Colonic mucosa (tissue), 4 donors: ENCODE data around the gene DOK3. TPM values are rescaled to one million over a fixed set of nuclear protein-coding genes. Genes with fewer than 3 reads are reported as not detected.

ENCODE experiments used
- DNase-seq: peaks from one replicate; pipeline ENCODE4 v3.0.0-alpha.2; 2020
- H3K27ac ChIP-seq: fragments of 200-600 bp; one replicate; pipeline ENCODE4 v1.8.0; 2021
- H3K27me3 ChIP-seq: fragments of 200-600 bp; one replicate; pipeline ENCODE4 v1.8.0; 2021
- H3K36me3 ChIP-seq: fragments of 200-600 bp; one replicate; pipeline ENCODE4 v1.8.0; 2021
- H3K4me1 ChIP-seq: fragments of 200-600 bp; one replicate; pipeline ENCODE4 v1.8.0; 2021; ENCODE audit warnings: mild to moderate bottlenecking
- H3K4me3 ChIP-seq: fragments of 200-600 bp; one replicate; pipeline ENCODE4 v1.8.0; 2021
- H3K9ac ChIP-seq, 2 donors: one replicate each; pipeline ENCODE4 v1.7.0; 2013; ENCODE audit warnings: control low read depth in 2 of 2, low read depth in 2 of 2, low read length in 2 of 2
- H3K9me3 ChIP-seq: fragments of 200-600 bp; one replicate; pipeline ENCODE4 v1.8.0; 2021
- intact Hi-C: fragments of 100-400 bp; cut with DNase I; formaldehyde crosslinking; loops from one replicate; pipeline ENCODE4 v1.14.1; 2022
- total RNA-seq, 2 donors: library from RNA; stranded (reverse); fragmentation: NEBNext Ultra II Directional in 1 of 2; extraction: Animal tissue kit (Norgen Biotek cat#: 25700) in 1 of 2; gene quantifications; one replicate each; pipeline ENCODE4 v1.2.1, GENCODE V29; 2021
- TF ChIP-seq, protein P1 (sequence below): fragments of 200-600 bp; IDR thresholded peaks from one replicate; pipeline ENCODE4 v1.8.0; 2022; ENCODE audit warnings: antibody characterized with exemption, mild to moderate bottlenecking
- donor health status: healthy.
- donor health status: DM: no; HTN: no; CAD: no.
- donor health status: DM: no; HTN: no; CAD: no.

The DOK3 gene
- total RNA-seq, 2 donors from 2014 or later: 4.1 to 8.9 TPM

DNA sequence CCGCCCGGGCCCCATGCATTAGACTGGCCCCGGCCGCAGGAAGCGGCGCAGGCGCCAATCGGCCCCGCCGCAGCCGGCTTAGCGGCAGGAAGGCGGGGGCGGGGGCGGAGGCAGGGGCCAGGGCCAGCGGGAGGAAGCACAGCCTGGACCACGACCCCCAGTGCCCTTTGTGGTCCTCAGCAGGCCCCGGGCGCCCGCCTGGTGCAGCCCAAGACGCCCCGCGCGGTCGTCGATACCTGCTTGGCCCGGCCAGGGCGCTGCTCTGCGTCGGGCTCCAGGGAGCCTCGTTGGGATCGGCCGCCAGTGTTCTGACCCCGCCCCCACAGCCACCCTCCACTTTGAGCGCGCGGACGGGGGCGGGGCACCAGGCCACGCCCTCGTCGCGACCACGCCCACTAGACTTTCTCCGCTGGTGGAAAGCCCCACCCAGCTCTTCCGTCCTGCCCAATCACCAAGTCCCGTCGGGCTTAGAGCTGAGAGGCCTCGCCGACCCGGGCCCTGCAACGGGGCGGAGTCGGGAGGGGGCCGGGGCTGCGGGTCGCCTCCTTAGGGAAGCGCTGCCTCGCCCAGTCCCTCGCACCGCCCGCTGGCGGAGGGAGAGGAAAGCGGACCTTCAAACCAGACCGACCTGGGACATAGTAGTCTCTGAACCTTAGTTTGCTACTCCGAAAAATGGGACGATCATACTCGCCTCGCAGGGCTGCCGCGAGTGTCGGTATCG, 12.2 kb downstream of the DOK3 start, which contains the start of gene PDLIM7:
Gene PDLIM7 (minus strand): TSS at position 313 of the 721 bp plus-strand sequence. CDS start 1,092 bp downstream, outside the sequence.
- H3K36me3 ChIP-seq: no peaks in the 10 kb centered on the region
- TF ChIP-seq, protein P1, sequence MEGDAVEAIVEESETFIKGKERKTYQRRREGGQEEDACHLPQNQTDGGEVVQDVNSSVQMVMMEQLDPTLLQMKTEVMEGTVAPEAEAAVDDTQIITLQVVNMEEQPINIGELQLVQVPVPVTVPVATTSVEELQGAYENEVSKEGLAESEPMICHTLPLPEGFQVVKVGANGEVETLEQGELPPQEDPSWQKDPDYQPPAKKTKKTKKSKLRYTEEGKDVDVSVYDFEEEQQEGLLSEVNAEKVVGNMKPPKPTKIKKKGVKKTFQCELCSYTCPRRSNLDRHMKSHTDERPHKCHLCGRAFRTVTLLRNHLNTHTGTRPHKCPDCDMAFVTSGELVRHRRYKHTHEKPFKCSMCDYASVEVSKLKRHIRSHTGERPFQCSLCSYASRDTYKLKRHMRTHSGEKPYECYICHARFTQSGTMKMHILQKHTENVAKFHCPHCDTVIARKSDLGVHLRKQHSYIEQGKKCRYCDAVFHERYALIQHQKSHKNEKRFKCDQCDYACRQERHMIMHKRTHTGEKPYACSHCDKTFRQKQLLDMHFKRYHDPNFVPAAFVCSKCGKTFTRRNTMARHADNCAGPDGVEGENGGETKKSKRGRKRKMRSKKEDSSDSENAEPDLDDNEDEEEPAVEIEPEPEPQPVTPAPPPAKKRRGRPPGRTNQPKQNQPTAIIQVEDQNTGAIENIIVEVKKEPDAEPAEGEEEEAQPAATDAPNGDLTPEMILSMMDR: no peak
- H3K9me3 ChIP-seq: no peaks in the 10 kb centered on the region
- peak; percentile 96 for DNase-seq
- no peaks in the 10 kb centered on the region for H3K27me3 ChIP-seq
- peaks cover 10% of the 10 kb centered on the region for H3K4me1 ChIP-seq
- peak within 1 kb of the TSS; percentile 51 for H3K4me3 ChIP-seq
- H3K27ac ChIP-seq: peak within 1 kb of the TSS; percentile 79
- intact Hi-C loops: loop anchor here (5.0 kb wide), 1 partner anchor 90 kb away; the partner anchor contains the start of gene F12
- peak within 1 kb of the TSS; percentile 68 to 80 for H3K9ac ChIP-seq

DNA sequence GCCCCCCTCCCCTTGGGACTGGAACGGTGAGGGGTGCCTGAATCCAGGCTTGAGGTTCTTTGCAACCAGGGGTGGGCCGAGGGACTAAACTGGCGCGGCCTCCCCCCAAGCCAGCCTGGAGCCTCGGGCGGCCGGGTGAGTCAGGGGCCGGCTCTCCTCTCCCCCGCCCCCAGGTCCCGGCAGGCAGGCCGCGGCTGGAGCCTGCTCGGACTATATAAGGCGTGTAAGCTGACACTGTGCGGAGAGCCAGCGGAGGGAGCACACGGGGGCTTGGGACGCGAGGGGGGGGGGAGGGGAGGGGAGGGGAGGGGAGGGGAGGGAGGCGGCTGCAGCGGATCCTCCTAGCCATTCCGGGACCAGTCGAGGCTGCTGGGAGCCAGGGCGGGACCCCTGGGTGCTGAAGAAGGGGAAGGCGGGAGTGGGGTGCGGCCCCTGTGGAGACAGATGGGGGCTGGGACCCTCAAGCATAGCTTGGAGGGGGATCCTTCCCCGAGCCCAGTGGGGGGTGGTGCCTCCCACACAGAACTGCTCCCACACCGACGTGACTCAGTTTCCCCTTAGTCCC, 12.8 kb downstream of the DOK3 start:
- intact Hi-C loops: loop anchor here (5.0 kb wide), 1 partner anchor 90 kb away; the partner anchor contains the start of gene F12
- Histone ChIP-seq H3K4me3 (peak overlapping the region; percentile 51), H3K9me3 (no peaks in the 10 kb centered on the region), H3K27me3 (no peaks in the 10 kb centered on the region), H3K36me3 (no peaks in the 10 kb centered on the region), H3K4me1 (peaks cover 10% of the 10 kb centered on the region), H3K27ac (peak overlapping the region; percentile 79), H3K9ac (peak overlapping the region; percentile 68 to 80)
- no peak for DNase-seq
- TF ChIP-seq, protein P1: no peak

DNA sequence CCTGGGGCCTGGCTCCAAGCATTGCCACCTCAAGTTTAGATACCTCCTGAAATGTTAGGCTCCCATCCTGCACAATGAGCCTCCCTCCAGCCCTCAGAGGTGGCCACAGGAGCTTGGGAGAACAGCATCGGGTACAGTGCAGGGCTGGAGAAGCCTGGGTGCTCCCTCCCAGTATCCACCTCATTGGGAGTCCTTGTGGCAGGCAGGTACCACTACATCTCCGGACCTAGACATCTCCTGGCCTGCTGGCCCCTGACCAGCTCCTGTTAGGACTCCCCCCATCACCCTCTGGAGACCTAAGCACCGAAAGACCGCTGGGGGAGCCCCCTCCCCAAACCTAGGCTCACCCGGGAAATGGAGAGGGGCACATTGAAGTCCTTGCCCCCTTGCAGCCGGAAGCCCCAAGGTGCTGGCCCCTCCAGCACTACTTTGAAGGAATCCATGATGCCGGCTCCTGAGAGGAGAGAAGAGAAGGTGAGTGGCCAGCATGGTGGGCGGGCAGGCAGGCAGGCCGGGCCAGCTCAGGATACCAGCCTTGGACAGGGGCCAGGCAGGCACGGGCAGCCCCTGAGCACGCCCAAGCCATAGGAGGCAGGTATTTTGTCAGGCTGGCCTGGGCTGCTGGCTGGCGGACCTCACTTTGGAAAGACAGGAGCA, 13.4 kb downstream of the DOK3 start:
- DNase-seq: no peak

DNA sequence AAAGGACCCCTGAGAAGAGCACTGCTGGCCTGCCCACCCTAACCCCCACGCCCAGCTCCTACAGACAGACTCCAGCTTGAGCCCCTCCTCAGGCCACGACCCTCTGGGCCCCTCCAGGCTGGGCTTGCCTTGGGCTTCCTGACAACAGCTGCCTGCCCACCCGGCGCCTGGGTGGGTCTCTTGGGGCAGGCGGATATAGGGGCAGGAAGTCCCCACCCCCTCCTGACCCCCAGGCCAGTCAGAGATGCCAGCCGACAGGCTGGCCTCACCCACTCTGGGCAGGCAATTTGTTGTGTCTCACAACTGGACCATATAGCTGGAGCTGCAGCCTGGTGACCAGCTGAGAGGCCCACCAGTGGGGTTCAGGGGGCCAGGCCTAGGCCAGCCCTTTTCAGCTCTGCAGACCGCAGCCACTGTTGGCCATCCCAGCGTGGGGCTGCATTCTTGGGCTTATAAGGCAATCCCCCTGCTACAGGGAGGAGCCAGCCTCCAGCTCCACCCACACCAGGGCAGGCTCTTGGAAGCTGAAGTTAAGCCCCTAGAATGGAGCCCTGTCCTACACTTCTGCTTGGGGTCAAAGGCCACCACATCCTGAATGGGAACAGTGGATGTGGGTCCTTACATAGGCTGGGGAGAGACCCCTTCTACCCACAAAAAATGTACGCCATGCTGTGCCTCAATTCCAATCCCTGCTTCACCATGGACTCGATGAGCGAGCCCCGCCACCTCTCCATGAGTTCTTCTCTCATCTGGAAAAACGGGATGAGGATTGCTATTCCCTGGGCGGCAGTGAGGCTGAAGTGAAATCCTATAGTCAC, 14.2 kb downstream of the DOK3 start:
- peak; percentile 54 for DNase-seq

More for the DNA sequence above, 13.4 kb downstream of the DOK3 start:
- Histone ChIP-seq H3K9me3 (no peaks in the 10 kb centered on the region), H3K4me1 (peaks cover 10% of the 10 kb centered on the region), H3K9ac (peak overlapping the region; percentile 68 to 80), H3K36me3 (no peaks in the 10 kb centered on the region), H3K27me3 (no peaks in the 10 kb centered on the region), H3K4me3 (peak overlapping the region; percentile 51), H3K27ac (peak overlapping the region; percentile 79)
- TF ChIP-seq, protein P1: peak; percentile 19
- intact Hi-C loops: loop anchor here (5.0 kb wide), 1 partner anchor 89 kb away; the partner anchor contains the start of gene F12

More for the DNA sequence above, 14.2 kb downstream of the DOK3 start:
- Histone ChIP-seq H3K4me3 (peak overlapping the region; percentile 51), H3K9me3 (no peaks in the 10 kb centered on the region), H3K27ac (peak overlapping the region; percentile 79), H3K4me1 (peaks cover 10% of the 10 kb centered on the region), H3K36me3 (no peaks in the 10 kb centered on the region), H3K9ac (peak overlapping the region; percentile 68 to 80), H3K27me3 (no peaks in the 10 kb centered on the region)
- intact Hi-C loops: loop anchor here (5.0 kb wide), 1 partner anchor 88 kb away; the partner anchor contains the start of gene F12
- TF ChIP-seq, protein P1: no peak
